Activated naive CD4-positive, alpha-beta T cell treated with anti-CD3 and anti-CD28 coated beads, Interleukin-2, amount 50 U/mL, for 16 hours (primary cell): ENCODE measurements around the gene XYLT1.
A peak's percentile ranks its signal among the peaks of the same experiment; 100 is the strongest.

Source experiments
- DNase-seq: peaks from one replicate; pipeline ENCODE4 v3.0.0-alpha.2; 2020

XYLT1 gene

GRCh38 chr16:17275076-17276009, 195.4 kb downstream of the XYLT1 start:
- no peak for DNase-seq

- DNase-seq = peak; percentile 15
Measured at GRCh38 chr16:17273142-17273561, 197.6 kb downstream of the XYLT1 start.

- DNase-seq = no peak
Measured at GRCh38 chr16:17272716-17273115, 198.0 kb downstream of the XYLT1 start.

- DNase-seq = no peak
Measured at GRCh38 chr16:17271687-17272086, 199.1 kb downstream of the XYLT1 start.

GRCh38 chr16:17270683-17271109, 200.1 kb downstream of the XYLT1 start:
- no peak for DNase-seq

GRCh38 chr16:17270111-17270510, 200.6 kb downstream of the XYLT1 start:
- DNase-seq = no peak

GRCh38 chr16:17269439-17269838, 201.3 kb downstream of the XYLT1 start:
- no peak for DNase-seq

GRCh38 chr16:17266608-17267313, 204.0 kb downstream of the XYLT1 start:
- no peak for DNase-seq

GRCh38 chr16:17265154-17265553, 205.6 kb downstream of the XYLT1 start:
- DNase-seq = no peak

- DNase-seq = no peak
Measured at GRCh38 chr16:17261197-17261858, 209.4 kb downstream of the XYLT1 start.

- DNase-seq = no peak
Measured at GRCh38 chr16:17260276-17260849, 210.4 kb downstream of the XYLT1 start.

GRCh38 chr16:17259751-17260270, 210.9 kb downstream of the XYLT1 start:
- DNase-seq = no peak

GRCh38 chr16:17258848-17259713, 211.7 kb downstream of the XYLT1 start:
- DNase-seq = no peak

- no peak for DNase-seq
Measured at GRCh38 chr16:17258077-17258599, 212.6 kb downstream of the XYLT1 start.

- DNase-seq = no peak
Measured at GRCh38 chr16:17257426-17258023, 213.2 kb downstream of the XYLT1 start.

- no peak for DNase-seq
Measured at GRCh38 chr16:17252701-17253100, 218.1 kb downstream of the XYLT1 start.

GRCh38 chr16:17252064-17252463, 218.7 kb downstream of the XYLT1 start:
- no peak for DNase-seq

- DNase-seq = no peak
Measured at GRCh38 chr16:17251496-17251895, 219.3 kb downstream of the XYLT1 start.

GRCh38 chr16:17246974-17247732, 223.6 kb downstream of the XYLT1 start:
- no peak for DNase-seq

GRCh38 chr16:17246268-17246885, 224.4 kb downstream of the XYLT1 start:
- DNase-seq = no peak
